HepG2 (cell line): ENCODE results near the gene EGR4. TPM values are rescaled to one million over a fixed set of nuclear protein-coding genes. Genes with fewer than 3 reads are reported as not detected.
A peak's percentile ranks its signal among the peaks of the same experiment; 100 is the strongest.

Experiments used
- ARHGAP35 ChIP-seq: sonication (generic); formaldehyde crosslinking; IDR thresholded peaks from 2 replicates; pipeline ENCODE4 v1.9.0; 2022; ENCODE audit warnings: mild to moderate bottlenecking, inconsistent platforms, moderate library complexity, missing genetic modification reagents, borderline replicate concordance
- BRD4 ChIP-seq: sonication (generic); formaldehyde crosslinking; IDR thresholded peaks from 2 replicates; pipeline ENCODE4 v1.4.0; 2020; ENCODE audit warnings: missing genetic modification reagents
- HDAC1 ChIP-seq: sonication (generic); formaldehyde crosslinking; IDR thresholded peaks from 2 replicates; pipeline ENCODE4 v1.5.1; 2020; ENCODE audit warnings: mild to moderate bottlenecking, missing genetic modification reagents
- HIC2 ChIP-seq: sonication (generic); formaldehyde crosslinking; IDR thresholded peaks from 2 replicates; pipeline ENCODE4 v1.9.0; 2022; ENCODE audit warnings: low read depth, missing genetic modification reagents
- HOXA5 ChIP-seq: sonication (generic); formaldehyde crosslinking; IDR thresholded peaks from 2 replicates; pipeline ENCODE4 v1.4.0; 2020; ENCODE audit warnings: missing genetic modification reagents
- HOXA7 ChIP-seq: sonication (generic); formaldehyde crosslinking; IDR thresholded peaks from 2 replicates; pipeline ENCODE4 v1.8.1; 2022; ENCODE audit warnings: mild to moderate bottlenecking, missing genetic modification reagents, moderate library complexity
- KAT8 ChIP-seq: IDR thresholded peaks from 2 replicates; pipeline ENCODE4 v1.6.1; 2016; ENCODE audit warnings: missing genetic modification reagents, missing compliant biosample characterization
- KLF11 ChIP-seq: IDR thresholded peaks from 2 replicates; pipeline ENCODE4 v1.6.1; 2016; ENCODE audit warnings: missing compliant biosample characterization
- MLLT10 ChIP-seq: sonication (generic); formaldehyde crosslinking; IDR thresholded peaks from 2 replicates; pipeline ENCODE4 v1.4.0; 2020; ENCODE audit warnings: missing genetic modification reagents
- NFYC ChIP-seq: IDR thresholded peaks from 2 replicates; pipeline ENCODE4 v1.6.1; 2016; ENCODE audit warnings: missing genetic modification reagents, missing compliant biosample characterization
- NR1H2 ChIP-seq: sonication (generic); formaldehyde crosslinking; IDR thresholded peaks from 2 replicates; pipeline ENCODE4 v1.8.1; 2022; ENCODE audit warnings: low read depth, missing genetic modification reagents, borderline replicate concordance
- NR2C2 ChIP-seq: sonication (generic); formaldehyde crosslinking; IDR thresholded peaks from 2 replicates; pipeline ENCODE4 v1.4.0; 2020; ENCODE audit warnings: missing genetic modification reagents, mild to moderate bottlenecking, moderate library complexity, borderline replicate concordance
- RBM22 ChIP-seq: fragments of 200-400 bp; formaldehyde crosslinking; optimal IDR thresholded peaks from 2 replicates; pipeline ENCODE3; 2017; ENCODE audit warnings: mild to moderate bottlenecking, low read length, moderate library complexity
- REPIN1 ChIP-seq: sonication (generic); formaldehyde crosslinking; IDR thresholded peaks from 2 replicates; pipeline ENCODE4 v1.8.0; 2022; ENCODE audit warnings: missing genetic modification reagents, low read depth, mild to moderate bottlenecking, borderline replicate concordance
- SETDB1 ChIP-seq: sonication (generic); formaldehyde crosslinking; IDR thresholded peaks from 2 replicates; pipeline ENCODE4 v1.5.1; 2020; ENCODE audit warnings: missing genetic modification reagents, mild to moderate bottlenecking, borderline replicate concordance
- SRSF4 ChIP-seq: fragments of 200-400 bp; formaldehyde crosslinking; IDR thresholded peaks from one replicate; pipeline ENCODE4 v1.6.1; 2018; ENCODE audit warnings: mild to moderate bottlenecking, low read depth, low read length, moderate library complexity; ENCODE audit not compliant: poor library complexity, severe bottlenecking
- STAG1 ChIP-seq: sonication (generic); formaldehyde crosslinking; IDR thresholded peaks from 2 replicates; pipeline ENCODE4 v1.4.0; 2020; ENCODE audit warnings: missing genetic modification reagents
- ZBTB26 ChIP-seq: IDR thresholded peaks from 2 replicates; pipeline ENCODE4 v1.6.1; 2016; ENCODE audit warnings: missing compliant biosample characterization, missing genetic modification reagents, borderline replicate concordance
- ZBTB42 ChIP-seq: sonication (generic); formaldehyde crosslinking; IDR thresholded peaks from 2 replicates; pipeline ENCODE4 v1.5.0; 2020; ENCODE audit warnings: mild to moderate bottlenecking, missing genetic modification reagents
- ZFP36 ChIP-seq: fragments of 150-350 bp; IDR thresholded peaks from 2 replicates; pipeline ENCODE4 v1.6.1; 2018; ENCODE audit warnings: borderline replicate concordance, low read length, low read depth; ENCODE audit not compliant: partially characterized antibody
- ZNF232 ChIP-seq: sonication (generic); formaldehyde crosslinking; IDR thresholded peaks from 2 replicates; pipeline ENCODE4 v1.4.0; 2020; ENCODE audit warnings: missing genetic modification reagents, borderline replicate concordance
- ZNF326 ChIP-seq: sonication (generic); formaldehyde crosslinking; IDR thresholded peaks from 2 replicates; pipeline ENCODE4 v1.4.0; 2020; ENCODE audit warnings: missing genetic modification reagents, borderline replicate concordance
- ZNF329 ChIP-seq: sonication (generic); formaldehyde crosslinking; IDR thresholded peaks from 2 replicates; pipeline ENCODE4 v1.9.0; 2021; ENCODE audit warnings: low read depth, mild to moderate bottlenecking, missing genetic modification reagents
- ZNF598 ChIP-seq: sonication (generic); formaldehyde crosslinking; IDR thresholded peaks from 2 replicates; pipeline ENCODE4 v1.5.1; 2020; ENCODE audit warnings: mild to moderate bottlenecking, missing genetic modification reagents, borderline replicate concordance
- ZNF768 ChIP-seq: sonication (generic); formaldehyde crosslinking; IDR thresholded peaks from 2 replicates; pipeline ENCODE4 v1.4.0; 2020; ENCODE audit warnings: missing genetic modification reagents
- ZNF782 ChIP-seq: sonication (generic); formaldehyde crosslinking; IDR thresholded peaks from 2 replicates; pipeline ENCODE4 v1.4.0; 2020; ENCODE audit warnings: missing genetic modification reagents, mild to moderate bottlenecking, borderline replicate concordance
- ZNF850 ChIP-seq: sonication (generic); formaldehyde crosslinking; conservative IDR thresholded peaks from 2 replicates; pipeline ENCODE4 v1.9.0; 2021; ENCODE audit warnings: mild to moderate bottlenecking, missing genetic modification reagents
- polyA plus RNA-seq, 8 experiments: library from polyadenylated mRNA; depleted of rRNA in 3 of 8; stranded (reverse) in 7 of 8; unstranded in 1 of 8; fragments of >200 nt; fragmentation: Illumina TruSeq in 4 of 8; extraction: Trizol in 4 of 8; gene quantifications; 2 replicates each; pipeline versions ENCODE4 v1.2.1 to v1.2.3, GENCODE V29; 2011 to 2016; ENCODE audit warnings: low read depth in 4 of 8, missing spikeins in 1 of 8, mixed read lengths in 1 of 8; ENCODE audit not compliant: insufficient read depth in 1 of 8
- total RNA-seq, 5 experiments: library from RNA; depleted of rRNA; stranded (reverse); fragments of >200 nt; fragmentation: Illumina TruSeq; extraction: Trizol; gene quantifications; 2 replicates each; pipeline ENCODE4 v1.2.3, GENCODE V29; 2016; ENCODE audit warnings: low read depth in 1 of 5
- TF ChIP-seq, protein P1 (sequence below): sonication (generic); formaldehyde crosslinking; IDR thresholded peaks from 2 replicates; pipeline ENCODE4 v1.4.0; 2020; ENCODE audit warnings: missing genetic modification reagents; ENCODE audit errors: not compliant biosample characterization

EGR4 gene
- total and polyA plus RNA-seq, 2 of the 13 experiments (the other 11 are each of a cell fraction or from before 2014, with no cell fraction given), result not detected

- 0 out of 2 replicates have a peak, but pooled peaks have one; percentile 6 for TF ChIP-seq SETDB1 (CRISPR knock-in tag)
- TF ChIP-seq ZNF850 (CRISPR knock-in tag), result no peak
- TF ChIP-seq KLF11 (CRISPR knock-in tag), result no peak
- no peak for TF ChIP-seq HOXA7 (CRISPR knock-in tag)
- TF ChIP-seq NR1H2 (CRISPR knock-in tag), result no peak
- TF ChIP-seq REPIN1, result no peak
- no peak for TF ChIP-seq ZNF768 (CRISPR knock-in tag)
- TF ChIP-seq HOXA5 (CRISPR knock-in tag), result no peak
- TF ChIP-seq ARHGAP35 (CRISPR knock-in tag), result no peak
- 0 out of 2 replicates have a peak, but pooled peaks have one; percentile 4 for TF ChIP-seq ZNF232 (CRISPR knock-in tag)
- TF ChIP-seq RBM22, result no peak
- TF ChIP-seq ZNF326 (CRISPR knock-in tag), result no peak
- no peak for TF ChIP-seq ZNF782 (CRISPR knock-in tag)
- TF ChIP-seq MLLT10, result no peak
- 0 out of 2 replicates have a peak, but pooled peaks have one; percentile 0 for TF ChIP-seq HIC2 (CRISPR knock-in tag)
- no peak for TF ChIP-seq STAG1 (CRISPR knock-in tag)
- no peak for TF ChIP-seq ZNF329 (CRISPR knock-in tag)
- TF ChIP-seq, protein P1, sequence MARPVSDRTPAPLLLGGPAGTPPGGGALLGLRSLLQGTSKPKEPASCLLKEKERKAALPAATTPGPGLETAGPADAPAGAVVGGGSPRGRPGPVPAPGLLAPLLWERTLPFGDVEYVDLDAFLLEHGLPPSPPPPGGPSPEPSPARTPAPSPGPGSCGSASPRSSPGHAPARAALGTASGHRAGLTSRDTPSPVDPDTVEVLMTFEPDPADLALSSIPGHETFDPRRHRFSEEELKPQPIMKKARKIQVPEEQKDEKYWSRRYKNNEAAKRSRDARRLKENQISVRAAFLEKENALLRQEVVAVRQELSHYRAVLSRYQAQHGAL (CRISPR knock-in tag), result no peak
- TF ChIP-seq ZBTB26, result no peak
- 0 out of 2 replicates have a peak, but pooled peaks have one; percentile 5 for TF ChIP-seq ZNF598 (CRISPR knock-in tag)
- TF ChIP-seq BRD4 (CRISPR knock-in tag), result no peak
- TF ChIP-seq ZBTB42 (CRISPR knock-in tag), result 0 out of 2 replicates have a peak, but pooled peaks have one; percentile 8
- TF ChIP-seq ZFP36, result no peak
- no peak for TF ChIP-seq KAT8 (CRISPR knock-in tag)
- no peak for TF ChIP-seq HDAC1
- TF ChIP-seq NR2C2 (CRISPR knock-in tag), result peak; percentile 42
- no peak for TF ChIP-seq NFYC
- no peak for TF ChIP-seq SRSF4
These were observed 10.3 kb downstream of the EGR4 start (continued) for GRCh38 chr2:73282924-73283544.
